Muscle of arm (tissue), 12 donors: ENCODE data around the gene WASL. TPM values are rescaled to one million over a fixed set of nuclear protein-coding genes. Genes with fewer than 3 reads are reported as not detected.
"Not testable (repeated sequence)": the region's sequence is repeated elsewhere in the genome, so short reads cannot be mapped to it uniquely, and the experiment has no call there.

Experiments
- DNase-seq: peaks from one replicate; pipeline ENCODE4 v3.0.0-alpha.2; 2013
- polyA plus RNA-seq, 12 donors: library from polyadenylated mRNA; unstranded; fragments of 120-200 nt; gene quantifications; one replicate each; pipeline ENCODE4 v1.2.1, GENCODE V29; 2013; ENCODE audit not compliant: insufficient read length in 12 of 12

WASL gene
- polyA plus RNA-seq, 12 donors, result 32.1 to 40.3 (median 36.0) TPM; not detected in 1

- DNase-seq, result no peak
Measured at GRCh38 chr7:123735539-123735938, 13.3 kb downstream of the WASL start.

GRCh38 chr7:123734498-123734897 lies 14.3 kb downstream of the WASL start:
- DNase-seq, result no peak

GRCh38 chr7:123732413-123733091 lies 16.3 kb downstream of the WASL start:
- DNase-seq, result no peak

- no peak for DNase-seq
Measured at GRCh38 chr7:123729218-123729578, 19.6 kb downstream of the WASL start.

- no peak for DNase-seq
Measured at GRCh38 chr7:123727071-123727837, 21.5 kb downstream of the WASL start.

GRCh38 chr7:123725586-123726171 lies 23.1 kb downstream of the WASL start:
- DNase-seq, result no peak

- no peak for DNase-seq
Measured at GRCh38 chr7:123724817-123725253, 24.0 kb downstream of the WASL start.

- DNase-seq, result no peak
Measured at GRCh38 chr7:123723913-123724312, 24.9 kb downstream of the WASL start.

GRCh38 chr7:123720527-123720926 lies 28.3 kb downstream of the WASL start:
- not testable (repeated sequence) for DNase-seq

GRCh38 chr7:123719197-123719721 lies 29.5 kb downstream of the WASL start:
- DNase-seq, result no peak

GRCh38 chr7:123718773-123719172 lies 30.0 kb downstream of the WASL start:
- no peak for DNase-seq

GRCh38 chr7:123717689-123718088 lies 31.1 kb downstream of the WASL start:
- DNase-seq, result no peak

GRCh38 chr7:123716877-123717276 lies 31.9 kb downstream of the WASL start:
- no peak for DNase-seq

GRCh38 chr7:123715799-123716198 lies 33.0 kb downstream of the WASL start:
- DNase-seq, result no peak

GRCh38 chr7:123715198-123715597 lies 33.6 kb downstream of the WASL start:
- DNase-seq, result no peak

- DNase-seq, result no peak
Measured at GRCh38 chr7:123714296-123715080, 34.3 kb downstream of the WASL start.

GRCh38 chr7:123712619-123713018 lies 36.2 kb downstream of the WASL start:
- no peak for DNase-seq

GRCh38 chr7:123711832-123712293 lies 36.9 kb downstream of the WASL start:
- no peak for DNase-seq

GRCh38 chr7:123710683-123711082 lies 38.1 kb downstream of the WASL start:
- no peak for DNase-seq

GRCh38 chr7:123709525-123709924 lies 39.3 kb downstream of the WASL start:
- no peak for DNase-seq

GRCh38 chr7:123705211-123705901 lies 43.4 kb downstream of the WASL start:
- no peak for DNase-seq
